Erythroblast (primary cell): ENCODE results near the gene TRAPPC3L.

Experiments
- DNase-seq, 2 experiments: peaks; one replicate each; lab custom pipeline; 2025; lab: John Stamatoyannopoulos, UW
- GATA1 ChIP-seq: IDR thresholded peaks from 2 replicates; pipeline ENCODE4 v1.6.1; 2011; ENCODE audit warnings: low read depth, mild to moderate bottlenecking, control low read depth, low read length, moderate library complexity
- POLR2A ChIP-seq: IDR thresholded peaks from 2 replicates; pipeline ENCODE4 v1.6.1; 2011; ENCODE audit warnings: mild to moderate bottlenecking, low read length

The TRAPPC3L gene

DNA sequence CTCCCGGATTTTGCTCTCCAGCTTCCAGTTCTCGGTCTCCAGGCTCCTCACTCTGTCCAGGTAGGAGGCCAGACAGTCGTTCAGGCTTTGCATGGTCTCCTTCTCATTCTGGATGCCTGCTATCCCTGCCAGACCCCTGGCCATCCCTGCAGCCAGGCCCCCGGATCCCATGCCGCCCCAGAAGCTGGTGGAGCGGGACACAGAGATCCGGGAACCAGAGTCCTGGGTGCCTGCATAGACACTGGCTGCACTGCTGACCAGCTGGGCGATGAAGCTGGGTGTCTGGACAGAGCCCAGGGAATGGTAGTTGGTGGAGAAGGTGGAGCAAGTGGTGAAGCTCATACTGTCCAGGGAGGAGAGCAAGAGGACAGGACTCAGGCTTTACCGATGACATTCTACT is 87.2 kb downstream of the TRAPPC3L start:
- DNase-seq = no peak
- no peak for TF ChIP-seq GATA1
- no peak for TF ChIP-seq POLR2A

DNA sequence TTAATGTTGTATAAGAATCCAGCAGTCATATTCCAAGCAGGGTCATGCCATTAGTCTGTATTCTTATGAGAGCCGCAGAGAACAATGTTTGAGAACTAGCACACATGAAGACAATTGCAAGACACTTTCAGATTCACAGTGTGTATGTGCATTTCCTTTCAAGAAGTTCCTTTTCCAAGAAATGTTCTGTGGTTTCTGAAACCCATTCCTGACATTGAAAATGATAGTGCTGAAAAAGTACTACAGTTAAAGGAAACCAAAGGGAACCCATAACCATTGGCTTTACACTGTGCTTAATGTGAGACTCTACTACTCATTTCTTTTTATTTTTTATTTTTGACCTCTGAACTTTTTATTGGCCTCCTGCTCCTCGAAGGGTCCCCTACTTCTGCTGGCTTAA is 88.6 kb downstream of the TRAPPC3L start:
- DNase-seq = no peak
- no peak for TF ChIP-seq GATA1
- TF ChIP-seq POLR2A = no peak

DNA sequence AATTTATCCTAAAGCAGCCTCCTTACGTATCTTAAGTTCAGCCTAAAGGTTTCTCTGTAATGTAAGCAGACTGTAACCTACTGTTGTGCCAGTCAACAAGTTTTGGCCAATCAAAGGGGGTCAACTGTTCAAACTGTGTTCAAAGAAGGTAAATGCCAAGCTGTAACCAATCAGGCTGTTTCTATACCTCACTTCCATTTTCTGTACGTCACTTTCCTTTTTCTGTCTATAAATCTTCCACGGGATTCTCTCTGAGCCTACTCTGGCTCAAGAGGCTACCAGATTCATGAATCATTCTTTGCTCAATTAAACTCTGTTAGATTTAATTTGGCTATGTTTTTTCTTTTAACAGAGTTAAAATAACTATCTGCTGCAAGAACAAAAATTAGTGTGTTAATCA is 89.4 kb downstream of the TRAPPC3L start:
- no peak for DNase-seq
- TF ChIP-seq POLR2A (no peak), GATA1 (no peak)

DNA sequence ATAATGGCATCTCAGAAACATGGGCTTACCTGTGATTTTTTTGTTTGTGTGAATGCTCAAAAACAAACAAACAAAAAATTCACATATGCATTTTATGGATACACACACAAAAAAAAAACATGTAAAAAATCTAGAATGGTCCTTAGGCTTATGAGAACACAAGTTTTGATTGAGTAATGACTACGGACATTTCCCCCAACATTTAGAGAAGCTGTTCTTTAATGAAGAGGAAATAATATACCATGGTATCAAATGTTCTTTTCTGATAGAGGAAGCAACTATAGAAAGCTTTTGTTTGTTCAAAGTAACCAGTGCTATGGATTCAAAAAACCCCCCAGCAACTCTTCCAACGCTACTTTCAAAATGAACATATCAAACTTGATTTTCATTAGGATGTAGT is 93.0 kb downstream of the TRAPPC3L start:
- DNase-seq = no peak
- no peak for TF ChIP-seq POLR2A
- TF ChIP-seq GATA1 = no peak

DNA sequence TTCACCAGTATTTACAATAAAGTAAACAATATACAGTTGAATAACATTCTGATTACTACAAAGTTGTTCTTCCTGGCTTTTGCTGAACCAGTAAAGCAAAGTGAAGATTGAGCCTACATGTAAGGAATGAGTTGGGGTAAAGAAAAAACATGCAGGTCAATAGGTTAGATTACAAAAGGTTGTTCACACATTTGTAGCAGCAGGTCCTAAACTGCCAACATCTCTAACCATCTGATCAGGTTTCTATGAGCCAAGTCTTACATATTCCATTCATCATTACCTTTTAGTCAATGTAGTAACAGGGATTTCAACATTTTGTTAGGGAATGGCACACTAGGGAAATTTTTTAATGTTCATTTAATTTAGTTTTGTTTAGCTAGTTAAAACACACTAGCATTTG is 93.6 kb downstream of the TRAPPC3L start:
- DNase-seq = no peak
- TF ChIP-seq POLR2A (no peak), GATA1 (no peak)

DNA sequence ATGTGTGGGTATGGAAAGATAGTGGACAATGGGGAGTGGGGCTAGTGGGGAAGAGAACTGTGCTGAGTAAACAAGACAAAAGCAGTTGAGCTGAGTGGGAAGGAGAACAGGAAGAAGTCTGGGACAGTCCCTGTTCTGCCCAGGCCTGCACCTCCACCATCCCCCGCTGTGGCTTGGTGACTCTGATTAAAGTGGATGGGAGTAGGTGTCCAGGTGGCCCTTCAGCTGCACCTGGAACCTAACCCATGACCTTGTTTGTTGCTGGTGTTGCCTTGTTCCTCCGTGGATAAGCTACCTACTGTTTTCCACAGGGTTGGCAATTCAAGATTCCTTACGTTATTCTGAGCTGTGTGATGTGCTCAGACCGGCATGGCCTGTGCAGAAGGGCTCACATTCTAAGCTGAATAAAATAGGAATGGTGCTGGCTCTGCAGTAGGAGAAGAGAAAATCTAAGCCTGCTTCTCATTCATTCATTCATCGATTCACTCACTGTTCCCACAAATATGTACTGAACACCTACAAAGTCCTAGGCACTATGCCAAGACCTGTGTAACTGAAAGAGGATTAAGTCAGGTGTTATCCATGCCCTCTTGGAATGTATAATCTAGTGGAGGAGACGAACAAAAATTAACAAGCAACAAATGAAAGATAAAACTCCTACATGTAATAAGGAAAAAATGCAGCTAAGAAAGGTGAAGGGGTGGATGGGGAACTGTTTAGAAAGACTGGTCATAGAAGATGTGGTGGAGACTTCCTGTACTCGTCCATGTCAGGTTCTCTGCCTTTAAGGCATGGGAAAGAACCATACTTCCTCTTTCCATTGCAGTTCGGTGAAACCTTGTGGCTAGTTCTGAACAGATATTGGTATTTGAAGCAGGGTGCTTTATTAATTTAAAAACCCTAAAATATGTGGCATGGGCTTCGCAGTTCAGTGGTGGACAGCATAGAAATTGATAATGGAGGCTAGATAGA is 94.4 kb downstream of the TRAPPC3L start:
- TF ChIP-seq POLR2A = no peak
- no peak for TF ChIP-seq GATA1
- no peak for DNase-seq

DNA sequence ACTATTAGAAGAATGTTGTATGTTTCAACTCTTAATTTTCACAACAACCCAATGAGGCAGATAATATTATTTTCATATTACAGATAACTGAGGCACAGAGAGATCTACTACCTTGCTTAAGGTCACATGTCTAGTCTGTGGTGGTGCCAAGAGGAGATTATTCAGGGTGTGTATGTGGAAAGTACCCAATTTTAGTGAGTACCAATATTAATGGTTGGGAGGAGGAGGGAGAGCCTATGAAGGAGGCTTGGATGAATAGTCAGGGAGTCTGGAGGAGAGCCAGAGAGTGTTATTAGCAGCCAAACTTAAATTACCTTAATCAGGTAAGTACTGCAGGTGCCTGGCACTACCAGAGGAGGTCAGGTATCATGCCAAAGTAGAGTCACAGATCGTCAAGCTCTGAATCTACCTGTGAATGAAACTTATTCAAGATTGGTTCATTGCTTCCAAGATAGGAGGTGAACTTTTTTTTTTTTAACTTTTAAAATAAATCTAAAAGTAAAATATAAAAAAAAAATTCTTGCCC is 95.2 kb downstream of the TRAPPC3L start:
- DNase-seq = no peak
- TF ChIP-seq GATA1 (no peak), POLR2A (no peak)

DNA sequence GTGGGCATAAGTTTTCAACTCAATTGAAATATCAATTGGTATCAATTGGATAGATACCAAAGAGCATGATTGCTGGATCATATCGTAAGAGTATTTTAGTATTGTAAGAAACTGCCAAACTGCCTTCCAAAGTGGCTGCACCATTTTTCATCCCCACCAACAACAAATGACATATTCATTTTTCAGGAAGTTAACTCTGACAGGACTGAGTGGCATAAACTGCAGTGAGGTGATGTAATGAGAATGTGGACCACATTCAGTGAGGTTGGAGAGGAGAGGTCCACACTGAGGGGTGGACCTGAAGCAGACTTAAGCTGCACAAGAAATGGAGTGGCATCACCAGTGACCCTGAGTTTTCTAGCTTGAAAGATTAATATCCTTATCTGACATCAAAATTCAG is 95.9 kb downstream of the TRAPPC3L start:
- no peak for DNase-seq
- no peak for TF ChIP-seq GATA1
- no peak for TF ChIP-seq POLR2A

DNA sequence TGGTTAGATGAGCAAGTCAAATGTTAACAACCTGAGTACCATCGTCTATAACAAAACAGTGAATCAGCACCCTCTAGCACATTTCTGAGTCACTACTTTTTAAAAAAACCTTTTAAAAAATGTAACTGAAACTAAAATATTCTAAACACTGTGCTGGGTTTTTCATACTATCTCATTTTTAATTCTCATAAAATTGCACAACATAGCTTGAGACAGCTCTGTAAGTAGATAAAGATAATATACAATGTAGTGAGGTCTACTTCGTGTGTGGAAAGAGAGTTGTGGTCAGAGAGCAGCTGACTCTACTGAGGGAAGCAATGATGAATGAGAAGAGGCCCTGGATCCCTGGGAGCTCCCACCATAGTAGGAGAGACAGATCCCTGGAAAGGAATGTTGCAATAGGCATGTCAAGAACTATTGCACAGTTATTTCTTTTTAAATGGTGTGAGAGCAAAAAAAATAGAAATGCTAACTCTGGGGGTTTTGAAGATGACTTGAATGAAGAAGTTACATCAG is 97.9 kb downstream of the TRAPPC3L start:
- TF ChIP-seq GATA1 (no peak), POLR2A (no peak)
- DNase-seq = no peak

DNA sequence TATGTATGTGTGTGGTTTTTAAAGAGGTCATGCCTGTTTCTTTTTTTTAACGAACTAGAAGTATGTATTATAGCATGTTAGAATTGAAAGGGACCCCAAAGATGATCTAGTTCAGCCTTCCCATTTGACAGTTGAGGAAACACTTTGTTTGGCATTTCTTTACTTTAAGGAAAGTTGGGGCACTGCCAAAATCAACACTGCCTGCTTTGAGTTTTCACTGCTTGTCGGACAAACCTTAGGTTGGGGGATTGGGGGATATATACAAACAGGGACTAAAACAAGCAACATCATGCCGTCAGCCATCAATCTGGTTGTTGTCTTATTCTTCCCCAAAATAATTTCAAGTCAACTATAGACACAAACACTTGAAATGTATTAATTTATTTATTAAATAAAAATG is 98.4 kb downstream of the TRAPPC3L start:
- DNase-seq = no peak
- no peak for TF ChIP-seq POLR2A
- no peak for TF ChIP-seq GATA1

DNA sequence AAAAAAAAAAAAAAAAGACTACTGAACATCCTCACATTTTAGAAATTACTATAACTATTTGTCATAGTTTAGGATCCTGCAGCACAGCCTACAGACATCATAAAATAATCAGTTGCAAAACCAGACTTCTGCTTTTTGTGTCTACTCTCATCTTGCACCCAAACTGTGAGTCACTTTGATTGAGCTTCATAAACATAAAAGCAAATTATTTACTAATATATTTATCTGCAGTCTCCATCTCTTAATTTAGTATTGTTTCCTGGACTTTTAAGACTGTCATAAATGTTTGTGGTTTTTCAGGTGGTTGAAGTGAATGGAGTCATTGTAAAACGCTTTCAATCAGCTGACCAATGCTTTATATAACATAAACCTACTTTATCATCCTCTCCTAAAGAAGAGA is 99.1 kb downstream of the TRAPPC3L start:
- TF ChIP-seq GATA1 = no peak
- TF ChIP-seq POLR2A = no peak
- no peak for DNase-seq

DNA sequence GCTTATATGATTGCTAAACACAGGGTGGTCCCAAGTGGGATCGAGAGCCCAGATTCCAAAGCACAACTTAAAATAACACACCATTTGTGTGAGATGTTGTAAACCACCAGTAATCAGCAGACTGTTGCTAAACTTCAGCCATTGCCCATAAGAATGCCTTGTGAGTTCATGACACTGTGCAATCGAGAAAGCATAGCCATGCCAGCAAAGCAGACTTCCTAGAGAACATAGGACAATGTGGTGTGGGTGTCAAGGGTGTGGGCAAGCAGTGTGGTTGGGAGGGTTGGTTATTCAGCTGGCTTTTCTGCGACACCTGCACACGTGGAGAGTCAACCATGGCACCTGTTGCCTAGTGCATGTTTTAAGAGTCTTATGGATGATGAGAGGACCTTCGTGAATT is 100.4 kb downstream of the TRAPPC3L start:
- TF ChIP-seq GATA1 = no peak
- TF ChIP-seq POLR2A = no peak
- no peak for DNase-seq
